ENCODE measurements around the gene XKRX.

The XKRX gene

GRCh38 chrX:100935767-100936166 is 7.0 kb upstream of the XKRX start:
- no peak overlapping the region for H3K4me3 ChIP-seq (ENCODE audit: control insufficient read depth, low read depth, low read length)
- DNase-seq (ENCODE audit: low read depth), result no peak
- TF ChIP-seq CTCF (IDR thresholded peaks at IDR 0.05; ENCODE audit: control insufficient read depth, insufficient read depth, low read depth, low read length, missing control alignments), result no peak

DNA sequence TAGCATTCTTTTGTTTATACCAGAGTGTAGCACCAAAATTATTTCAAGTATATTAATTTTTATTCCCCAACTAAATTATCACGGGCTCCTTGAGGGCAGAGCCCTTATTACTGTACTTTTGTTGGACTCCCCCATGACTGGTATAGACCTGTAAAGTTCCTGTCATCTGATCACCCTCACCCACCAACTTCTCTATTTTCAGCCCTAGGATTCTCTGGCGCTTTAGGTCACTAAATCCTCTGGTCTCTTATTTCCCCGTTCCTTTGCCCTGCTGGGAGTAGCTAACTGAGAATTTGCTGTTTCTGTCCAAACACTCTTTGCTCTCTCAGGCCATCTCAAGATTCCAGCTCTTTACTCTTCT is 3.2 kb upstream of the XKRX start:
- H3K4me3 ChIP-seq (ENCODE audit: control insufficient read depth, low read depth, low read length), result no peak overlapping the region
- DNase-seq (ENCODE audit: low read depth), result no peak

DNA sequence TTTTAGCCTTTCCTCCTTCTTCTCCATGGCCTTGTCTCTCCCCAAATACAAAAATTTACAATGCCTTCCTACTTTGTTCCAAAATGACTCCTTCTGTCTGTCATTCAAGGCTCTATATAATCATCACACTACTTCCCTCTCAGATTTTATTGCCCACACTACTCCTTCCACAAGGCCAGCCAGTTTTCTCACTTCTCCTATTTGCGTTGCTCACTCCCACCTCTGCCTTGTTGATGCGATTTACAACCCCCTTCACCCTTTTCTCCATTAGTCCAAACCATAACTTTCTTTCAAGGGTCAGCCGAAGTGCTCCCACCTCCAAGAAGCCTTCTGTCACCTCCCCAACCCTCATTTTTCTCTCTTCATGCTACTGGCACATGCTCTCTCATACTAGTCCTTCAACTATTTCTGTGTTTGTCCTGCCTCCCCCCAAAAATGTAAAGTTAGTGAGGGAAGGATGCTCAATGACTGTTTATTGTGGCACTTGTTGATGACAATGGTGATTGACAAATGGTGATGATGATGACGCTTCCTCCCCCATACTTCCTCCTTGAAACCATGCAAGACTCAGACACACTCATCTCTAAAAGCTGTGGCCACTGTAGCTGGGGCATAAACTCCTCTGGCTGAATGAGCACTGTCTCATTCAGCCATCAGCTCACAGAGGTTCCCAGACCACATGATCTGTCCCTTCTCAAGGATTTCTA is 2.7 kb upstream of the XKRX start:
- TF ChIP-seq CTCF (IDR thresholded peaks at IDR 0.05; ENCODE audit: control insufficient read depth, insufficient read depth, low read depth, low read length, missing control alignments), result no peak
- H3K4me3 ChIP-seq (ENCODE audit: control insufficient read depth, low read depth, low read length), result no peak overlapping the region
- no peak for DNase-seq (ENCODE audit: low read depth)

More for the DNA sequence above, 3.2 kb upstream of the XKRX start:
- no peak for TF ChIP-seq CTCF (IDR thresholded peaks at IDR 0.05; ENCODE audit: control insufficient read depth, insufficient read depth, low read depth, low read length, missing control alignments)

- no peak for TF ChIP-seq CTCF (IDR thresholded peaks at IDR 0.05; ENCODE audit: control insufficient read depth, insufficient read depth, low read depth, low read length, missing control alignments)
- no peak overlapping the region for H3K4me3 ChIP-seq (ENCODE audit: control insufficient read depth, low read depth, low read length)
- DNase-seq (ENCODE audit: low read depth), result no peak
Measured at GRCh38 chrX:100926453-100926852, 2.3 kb downstream of the XKRX start.

DNA sequence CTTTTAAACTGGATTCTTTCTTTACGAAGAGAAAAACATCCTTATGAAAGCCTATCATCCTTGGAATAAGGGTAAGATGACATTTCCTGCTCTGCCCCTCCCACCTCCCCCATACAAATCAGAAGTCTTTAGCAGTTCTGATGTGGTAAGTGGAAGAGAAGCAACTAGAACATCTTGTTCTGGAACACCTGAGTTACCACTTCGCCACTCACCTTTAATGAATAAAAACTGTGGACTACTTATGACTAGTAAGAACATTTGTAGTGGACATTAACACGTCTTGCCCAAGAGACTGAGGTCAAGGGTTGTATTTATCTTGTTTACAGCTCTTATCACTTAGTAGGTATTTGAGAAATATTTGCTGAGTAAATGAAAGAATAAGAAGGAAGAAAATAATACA is 4.3 kb downstream of the XKRX start:
- no peak overlapping the region for H3K4me3 ChIP-seq (ENCODE audit: control insufficient read depth, low read depth, low read length)
- DNase-seq (ENCODE audit: low read depth), result no peak
- TF ChIP-seq CTCF (IDR thresholded peaks at IDR 0.05; ENCODE audit: control insufficient read depth, insufficient read depth, low read depth, low read length, missing control alignments), result no peak

GRCh38 chrX:100915562-100915961 is 13.2 kb downstream of the XKRX start:
- no peak for DNase-seq (ENCODE audit: low read depth)
- no peak for TF ChIP-seq CTCF (IDR thresholded peaks at IDR 0.05; ENCODE audit: control insufficient read depth, insufficient read depth, low read depth, low read length, missing control alignments)
- H3K4me3 ChIP-seq (ENCODE audit: control insufficient read depth, low read depth, low read length), result no peak overlapping the region
